ENCODE data around the gene WNT3. TPM values are rescaled to one million over a fixed set of nuclear protein-coding genes. Genes with fewer than 3 reads are reported as not detected.
A peak's percentile ranks its signal among the peaks of the same experiment; 100 is the strongest.

WNT3 gene
- total RNA-seq, 1 experiment from 2014 or later: 6.1 TPM

DNA sequence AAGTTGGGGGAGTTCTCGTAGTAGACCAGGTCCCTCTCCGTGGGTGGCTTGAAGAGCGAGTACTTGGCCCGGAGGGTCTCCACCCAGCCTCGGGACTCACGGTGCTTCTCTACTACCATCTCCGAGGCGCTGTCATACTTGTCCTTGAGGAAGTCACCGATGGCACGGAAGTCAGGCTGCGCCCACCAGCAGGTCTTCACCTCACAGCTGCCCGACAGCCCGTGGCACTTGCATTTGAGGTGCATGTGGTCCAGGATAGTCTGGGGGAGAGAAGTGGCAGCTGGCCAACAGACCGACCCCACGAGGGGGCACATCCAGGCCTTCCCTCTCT is 50.0 kb downstream of the WNT3 start:
- intact Hi-C loops (cut with micrococcal nuclease; ENCODE audit: unreplicated experiment): no loop called here
- CTCF ChIA-PET: no interaction called here
- H3K4me1 Mint-ChIP-seq (ENCODE audit: low read depth, unreplicated experiment): peaks cover 5% of the 10 kb centered on the region
- H3K27ac Mint-ChIP-seq (ENCODE audit: unreplicated experiment): no peak overlapping the region
- DNase-seq: no peak
- H3K4me3 Mint-ChIP-seq (ENCODE audit: low read depth, unreplicated experiment): no peak overlapping the region
- H3K9me3 Mint-ChIP-seq (ENCODE audit: low read depth, unreplicated experiment): no peaks in the 10 kb centered on the region
- peaks cover 34% of the 10 kb centered on the region for H3K36me3 Mint-ChIP-seq (ENCODE audit: insufficient read depth, unreplicated experiment)
- H3K27me3 Mint-ChIP-seq (ENCODE audit: unreplicated experiment): no peaks in the 10 kb centered on the region
- TF ChIP-seq, protein P1, sequence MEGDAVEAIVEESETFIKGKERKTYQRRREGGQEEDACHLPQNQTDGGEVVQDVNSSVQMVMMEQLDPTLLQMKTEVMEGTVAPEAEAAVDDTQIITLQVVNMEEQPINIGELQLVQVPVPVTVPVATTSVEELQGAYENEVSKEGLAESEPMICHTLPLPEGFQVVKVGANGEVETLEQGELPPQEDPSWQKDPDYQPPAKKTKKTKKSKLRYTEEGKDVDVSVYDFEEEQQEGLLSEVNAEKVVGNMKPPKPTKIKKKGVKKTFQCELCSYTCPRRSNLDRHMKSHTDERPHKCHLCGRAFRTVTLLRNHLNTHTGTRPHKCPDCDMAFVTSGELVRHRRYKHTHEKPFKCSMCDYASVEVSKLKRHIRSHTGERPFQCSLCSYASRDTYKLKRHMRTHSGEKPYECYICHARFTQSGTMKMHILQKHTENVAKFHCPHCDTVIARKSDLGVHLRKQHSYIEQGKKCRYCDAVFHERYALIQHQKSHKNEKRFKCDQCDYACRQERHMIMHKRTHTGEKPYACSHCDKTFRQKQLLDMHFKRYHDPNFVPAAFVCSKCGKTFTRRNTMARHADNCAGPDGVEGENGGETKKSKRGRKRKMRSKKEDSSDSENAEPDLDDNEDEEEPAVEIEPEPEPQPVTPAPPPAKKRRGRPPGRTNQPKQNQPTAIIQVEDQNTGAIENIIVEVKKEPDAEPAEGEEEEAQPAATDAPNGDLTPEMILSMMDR (IDR thresholded peaks at IDR 0.05; ENCODE audit: unreplicated experiment): no peak
- TSS peak; percentile 19 for BruUV-seq (replicated peaks)

DNA sequence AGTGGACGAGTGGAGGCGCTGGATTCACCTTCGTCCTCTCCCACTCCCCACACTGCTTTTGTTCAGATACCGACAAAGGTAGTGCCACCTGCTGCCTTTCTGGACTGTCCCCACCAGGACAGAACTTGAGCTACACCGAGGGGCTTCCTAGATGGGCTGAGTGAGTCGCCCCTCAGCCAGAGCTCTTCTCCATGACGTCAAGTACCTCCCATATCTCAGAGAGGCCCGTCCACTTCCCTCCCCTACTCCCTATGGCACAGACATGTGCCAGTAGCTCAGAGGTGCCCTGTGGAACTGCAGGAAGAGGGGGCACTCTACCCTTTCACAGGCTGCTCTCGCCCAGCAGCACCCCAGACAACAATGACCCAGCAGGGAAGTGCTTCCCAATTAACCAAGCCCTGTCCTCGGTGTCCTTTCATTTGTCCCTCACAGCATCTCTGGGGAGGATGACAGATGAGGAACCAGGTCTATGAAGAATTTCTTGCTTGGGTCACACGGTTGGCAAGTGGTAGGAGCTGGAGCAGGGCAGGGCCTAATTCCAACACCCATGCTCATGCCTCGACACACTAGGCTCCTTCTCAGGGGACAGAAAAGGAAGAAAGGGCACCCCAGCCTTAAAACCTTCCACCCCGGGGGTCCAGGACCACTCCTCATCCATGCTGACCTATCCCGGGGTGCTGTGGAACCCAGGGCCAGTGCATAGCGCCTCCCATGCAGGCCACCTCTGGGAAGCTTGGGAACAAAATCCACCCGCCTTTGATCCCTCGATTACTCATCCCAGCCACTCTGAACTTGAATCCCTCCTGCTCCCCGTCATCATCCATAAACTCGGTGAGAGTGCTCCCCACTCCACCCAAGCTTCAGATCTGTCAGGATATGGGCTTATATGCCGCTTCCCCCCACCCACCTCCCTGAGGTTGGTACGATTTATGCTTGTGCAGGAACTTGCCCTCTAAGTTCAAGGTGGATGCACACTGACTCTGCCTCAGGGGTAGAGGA is 51.7 kb downstream of the WNT3 start:
- Mint-ChIP-seq H3K27ac (ENCODE audit: unreplicated experiment) (no peak overlapping the region), H3K27me3 (ENCODE audit: unreplicated experiment) (no peaks in the 10 kb centered on the region), H3K36me3 (ENCODE audit: insufficient read depth, unreplicated experiment) (peaks cover 21% of the 10 kb centered on the region), H3K9me3 (ENCODE audit: low read depth, unreplicated experiment) (no peaks in the 10 kb centered on the region), H3K4me3 (ENCODE audit: low read depth, unreplicated experiment) (no peak overlapping the region), H3K4me1 (ENCODE audit: low read depth, unreplicated experiment) (peaks cover 5% of the 10 kb centered on the region)
- intact Hi-C loops (cut with micrococcal nuclease; ENCODE audit: unreplicated experiment): no loop called here
- CTCF ChIA-PET: interaction anchor here (0.7 to 1.6 kb wide), 2 partner anchors 9 to 39 kb away, joined by 3 to 4 read pairs; no protein-coding TSS in a partner anchor
- TF ChIP-seq, protein P1 (IDR thresholded peaks at IDR 0.05; ENCODE audit: unreplicated experiment): no peak
- no TSS peak for BruUV-seq (replicated peaks)
- no peak for DNase-seq

DNA sequence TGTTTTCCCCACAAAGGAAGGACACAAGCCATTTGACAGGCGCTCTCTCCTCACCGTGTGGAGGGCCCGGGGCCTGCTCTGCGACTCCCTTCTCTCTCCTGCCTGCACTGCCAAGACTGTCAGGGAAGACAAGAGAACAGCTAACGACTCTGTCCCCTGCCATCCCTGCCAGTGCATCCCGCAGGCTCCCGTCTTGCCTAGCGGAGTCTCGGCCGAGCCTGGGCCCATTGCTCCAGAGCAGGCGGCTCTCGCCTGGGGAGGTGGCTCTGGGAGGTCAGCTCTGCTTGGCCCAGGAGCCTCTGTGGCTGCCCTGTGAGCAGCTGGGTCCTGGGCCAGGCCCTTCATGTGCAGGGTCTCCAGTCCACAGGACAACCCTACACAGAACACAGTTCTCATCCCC is 53.0 kb downstream of the WNT3 start:
- Mint-ChIP-seq H3K9me3 (ENCODE audit: low read depth, unreplicated experiment) (no peaks in the 10 kb centered on the region), H3K27me3 (ENCODE audit: unreplicated experiment) (no peaks in the 10 kb centered on the region), H3K27ac (ENCODE audit: unreplicated experiment) (no peak overlapping the region), H3K36me3 (ENCODE audit: insufficient read depth, unreplicated experiment) (peaks cover 11% of the 10 kb centered on the region), H3K4me3 (ENCODE audit: low read depth, unreplicated experiment) (no peak overlapping the region), H3K4me1 (ENCODE audit: low read depth, unreplicated experiment) (peaks cover 5% of the 10 kb centered on the region)
- TF ChIP-seq, protein P1 (IDR thresholded peaks at IDR 0.05; ENCODE audit: unreplicated experiment): no peak
- no TSS peak for BruUV-seq (replicated peaks)
- DNase-seq: no peak
- CTCF ChIA-PET: interaction anchor here (0.5 to 1.3 kb wide), 3 partner anchors 8 to 15 kb away, joined by 3 to 5 read pairs (median 3); no protein-coding TSS in a partner anchor
- intact Hi-C loops (cut with micrococcal nuclease; ENCODE audit: unreplicated experiment): no loop called here

DNA sequence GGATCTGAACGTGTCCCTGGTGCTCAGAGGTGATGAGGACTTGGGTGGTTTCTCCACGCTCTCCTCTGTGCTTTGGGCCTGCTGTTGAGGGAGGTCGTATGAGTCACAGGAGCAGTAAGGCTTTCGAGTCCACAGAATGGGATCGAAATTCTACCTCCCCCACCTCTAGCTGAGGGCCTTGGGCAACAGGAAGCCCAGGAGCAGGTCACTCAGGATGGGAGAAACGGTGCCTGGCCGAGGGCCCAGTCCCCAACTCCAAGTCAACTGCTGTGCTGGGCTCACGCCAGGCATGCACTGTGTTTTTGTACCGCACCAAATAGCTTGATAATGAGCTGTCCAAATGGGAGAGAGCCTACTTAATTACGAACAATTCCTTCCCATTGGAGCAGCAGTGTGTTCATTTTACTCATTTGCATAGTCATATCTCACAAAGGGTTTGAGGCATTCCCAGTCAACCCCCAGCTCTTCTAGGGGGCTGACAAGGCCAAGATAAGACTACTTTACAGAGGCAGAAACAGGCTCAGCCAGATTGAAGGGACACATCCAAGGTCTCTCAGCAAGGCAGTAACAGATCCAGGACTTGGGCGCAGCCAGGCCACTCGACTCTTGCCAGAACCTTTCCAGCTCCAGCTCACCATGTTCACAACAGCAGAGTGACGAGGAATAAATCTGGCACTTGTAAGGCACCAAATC is 53.6 kb downstream of the WNT3 start:
- Mint-ChIP-seq H3K9me3 (ENCODE audit: low read depth, unreplicated experiment) (no peaks in the 10 kb centered on the region), H3K27ac (ENCODE audit: unreplicated experiment) (no peak overlapping the region), H3K4me1 (ENCODE audit: low read depth, unreplicated experiment) (peaks cover 5% of the 10 kb centered on the region), H3K27me3 (ENCODE audit: unreplicated experiment) (no peaks in the 10 kb centered on the region), H3K4me3 (ENCODE audit: low read depth, unreplicated experiment) (no peak overlapping the region), H3K36me3 (ENCODE audit: insufficient read depth, unreplicated experiment) (peaks cover 8% of the 10 kb centered on the region)
- DNase-seq: no peak
- CTCF ChIA-PET: interaction anchor here (0.5 to 1.3 kb wide), 2 partner anchors 11 to 16 kb away, joined by 3 read pairs; no protein-coding TSS in a partner anchor
- intact Hi-C loops (cut with micrococcal nuclease; ENCODE audit: unreplicated experiment): no loop called here
- TF ChIP-seq, protein P1 (IDR thresholded peaks at IDR 0.05; ENCODE audit: unreplicated experiment): no peak
- BruUV-seq (replicated peaks): no TSS peak
